ENCODE results near the gene SEPTIN5.

- TF ChIP-seq CTCF (conservative IDR thresholded peaks at IDR 0.05; ENCODE audit: low read length): no peak
- TF ChIP-seq EZH2phosphoT487 (IDR thresholded peaks at IDR 0.05; ENCODE audit: borderline replicate concordance): no peak
Measured at GRCh38 chr22:19675428-19675827, 38.9 kb upstream of the SEPTIN5 start.
